A549 (cell line): ENCODE data around the gene MAGI2. TPM values are rescaled to one million over a fixed set of nuclear protein-coding genes. Genes with fewer than 3 reads are reported as not detected.

Experiments used
- ATAC-seq, 2 experiments: fragments of 200-7000 bp in 1 of 2; fragments of >200 bp in 1 of 2; cut with Nextera tagmentation in 1 of 2; cut with Tn5 transposase in 1 of 2; 3 replicates each; pipeline versions ENCODE4 v1.8.0 to v1.9.1; 2018 to 2020; ENCODE audit warnings: mild to moderate bottlenecking in 1 of 2, moderate library complexity in 1 of 2
- CTCF ChIA-PET: fragments of 300-600 bp; sonication (Branson Sonifier 250); formaldehyde crosslinking; extraction: SDS; loops from one replicate; lab custom pipeline; 2021; ENCODE audit warnings: antibody characterized with exemption, inconsistent platforms; lab: Yijun Ruan, JAX
- POLR2A ChIA-PET: fragments of 350-600 bp; formaldehyde crosslinking; extraction: SDS; loops from one replicate; lab custom pipeline; 2021; ENCODE audit warnings: antibody characterized with exemption, inconsistent platforms; lab: Yijun Ruan, JAX
- DNase-seq, 2 experiments: peaks; one replicate each; pipeline versions ENCODE4 v3.0.0 to v3.0.0-alpha.2; 2011 to 2016; ENCODE audit warnings: low read depth in 1 of 2, low spot score in 1 of 2
- FAIRE-seq: peaks from 2 replicates; lab custom pipeline; 2011; peaks lifted over from hg19 to GRCh38; lab: Jason Lieb, UNC
- H3K27ac ChIP-seq, 2 experiments: fragments of >200 bp; sonication (Bioruptor Twin); formaldehyde crosslinking; 3 replicates each; pipeline ENCODE4 v1.5.1; 2016 to 2017
- H3K4me1 ChIP-seq: fragments of >200 bp; sonication (Bioruptor Twin); formaldehyde crosslinking; 3 replicates; pipeline ENCODE4 v1.6.1; 2016
- H3K4me2 ChIP-seq: fragments of >200 bp; sonication (Bioruptor Twin); formaldehyde crosslinking; 3 replicates; pipeline ENCODE4 v1.6.1; 2016
- H3K4me3 ChIP-seq: fragments of >200 bp; sonication (Bioruptor Twin); formaldehyde crosslinking; 3 replicates; pipeline ENCODE4 v1.5.1; 2016
- H3K9me3 ChIP-seq: fragments of >200 bp; sonication (Bioruptor Twin); formaldehyde crosslinking; 3 replicates; pipeline ENCODE4 v1.6.1; 2016
- CBX8 ChIP-seq: fragments of 200-600 bp; sonication (generic); IDR thresholded peaks from 2 replicates; pipeline ENCODE4 v1.6.1; 2016
- CHD4 ChIP-seq: fragments of 200-600 bp; sonication (generic); IDR thresholded peaks from 2 replicates; pipeline ENCODE4 v1.6.1; 2016; ENCODE audit warnings: antibody characterized with exemption, mild to moderate bottlenecking, borderline replicate concordance
- ELK1 ChIP-seq: fragments of 150-350 bp; IDR thresholded peaks from 2 replicates; pipeline ENCODE4 v1.6.1; 2014; ENCODE audit warnings: low read depth, mild to moderate bottlenecking, low read length
- FOSL2 ChIP-seq, 2 experiments: fragments of 450-650 bp in 1 of 2; fragments of >200 bp in 1 of 2; sonication (Bioruptor Twin) in 1 of 2; formaldehyde crosslinking; IDR thresholded peaks; 2 replicates each; pipeline versions ENCODE4 v1.5.0 to v1.6.1; 2016 to 2020; ENCODE audit warnings: mild to moderate bottlenecking in 1 of 2, moderate library complexity in 1 of 2
- HES2 ChIP-seq: fragments of >200 bp; sonication (Bioruptor Twin); formaldehyde crosslinking; IDR thresholded peaks from 2 replicates; pipeline ENCODE4 v1.6.1; 2016
- JUNB ChIP-seq: fragments of >200 bp; sonication (Bioruptor Twin); formaldehyde crosslinking; IDR thresholded peaks from 2 replicates; pipeline ENCODE4 v1.6.1; 2016
- KDM1A ChIP-seq: fragments of 200-600 bp; sonication (generic); IDR thresholded peaks from 2 replicates; pipeline ENCODE4 v1.6.1; 2016; ENCODE audit warnings: low read depth, mild to moderate bottlenecking
- MAFK ChIP-seq: fragments of 450-650 bp; IDR thresholded peaks from 2 replicates; pipeline ENCODE4 v1.6.1; 2014; ENCODE audit not compliant: partially characterized antibody
- MYC ChIP-seq: IDR thresholded peaks from 2 replicates; pipeline ENCODE4 v1.6.1; 2012; ENCODE audit warnings: mild to moderate bottlenecking, inconsistent platforms, low read length, improper control_type of control experiment, borderline replicate concordance
- NPAS2 ChIP-seq: fragments of 250-450 bp; sonication (Bioruptor Pico); IDR thresholded peaks from 2 replicates; pipeline ENCODE4 v1.8.0; 2022; ENCODE audit warnings: mild to moderate bottlenecking, moderate library complexity, borderline replicate concordance
- NR3C1 ChIP-seq: fragments of >200 bp; sonication (Bioruptor Twin); formaldehyde crosslinking; IDR thresholded peaks from 3 replicates; pipeline ENCODE4 v1.6.1; 2017
- PHF8 ChIP-seq: fragments of 200-600 bp; sonication (generic); IDR thresholded peaks from 2 replicates; pipeline ENCODE4 v1.6.1; 2016; ENCODE audit warnings: low read depth, mild to moderate bottlenecking, antibody characterized with exemption, moderate library complexity, borderline replicate concordance
- RARB ChIP-seq: fragments of 250-450 bp; sonication (Bioruptor Pico); IDR thresholded peaks from 2 replicates; pipeline ENCODE4 v1.8.0; 2021; ENCODE audit warnings: mild to moderate bottlenecking, moderate library complexity
- TFCP2L1 ChIP-seq: fragments of 250-450 bp; sonication (Bioruptor Pico); IDR thresholded peaks from 2 replicates; pipeline ENCODE4 v1.5.0; 2021; ENCODE audit warnings: mild to moderate bottlenecking
- TP53 ChIP-seq: fragments of 250-450 bp; sonication (Bioruptor Pico); IDR thresholded peaks from 2 replicates; pipeline ENCODE4 v1.5.0; 2021; ENCODE audit warnings: mild to moderate bottlenecking, moderate library complexity
- ZFP36 ChIP-seq: fragments of 450-650 bp; IDR thresholded peaks from 2 replicates; pipeline ENCODE4 v1.6.1; 2014; ENCODE audit warnings: borderline replicate concordance; ENCODE audit not compliant: partially characterized antibody
- ZSCAN20 ChIP-seq: fragments of 250-450 bp; sonication (Bioruptor Pico); IDR thresholded peaks from 2 replicates; pipeline ENCODE4 v1.8.0; 2022; ENCODE audit warnings: mild to moderate bottlenecking, moderate library complexity
- WGBS: methylation state at CpG from one replicate; pipeline ENCODE4 v1.1.6; 2017; ENCODE audit errors: missing lambda C conversion rate; 5-methylcytosine and 5-hydroxymethylcytosine counted together
- polyA plus RNA-seq, 4 experiments: library from polyadenylated mRNA; depleted of rRNA in 3 of 4; stranded (reverse); fragments of >200 nt; fragmentation: RNase III in 1 of 4; extraction: RNeasy Plus Mini Kit Qiagen cat#74134 plus additional on column Dnase treatment in 1 of 4; gene quantifications; 2 replicates in 3 of 4; 3 replicates in 1 of 4; pipeline ENCODE4 v1.2.3, GENCODE V29; 2011 to 2017

MAGI2 gene
- polyA plus RNA-seq, 2 of the 4 experiments (the other 2 are of a cell fraction), result 0.48 to 0.81 TPM

- ChIA-PET POLR2A (no interaction called here), CTCF (no interaction called here)
- no peak for ATAC-seq
- Histone ChIP-seq H3K27ac (no peak overlapping the region), H3K4me2 (no peak overlapping the region), H3K4me3 (no peak overlapping the region), H3K9me3 (no peaks in the 10 kb centered on the region), H3K4me1 (no peaks in the 10 kb centered on the region)
- DNase-seq, result no peak
- TF ChIP-seq MAFK, result no peak
- TF ChIP-seq NPAS2 (CRISPR knock-in tag), result no peak
- no peak for TF ChIP-seq CHD4
- TF ChIP-seq CBX8, result no peak
- TF ChIP-seq FOSL2 (IDR thresholded peaks at IDR 0.05), result no peak
- TF ChIP-seq FOSL2 (CRISPR knock-in tag; IDR thresholded peaks at IDR 0.05), result no peak
- TF ChIP-seq ELK1, result no peak
- no peak for TF ChIP-seq ZSCAN20
- no peak for TF ChIP-seq TP53 (CRISPR knock-in tag)
- TF ChIP-seq NR3C1, result no peak
- TF ChIP-seq JUNB, result no peak
- no peak for TF ChIP-seq KDM1A
- no peak for TF ChIP-seq TFCP2L1 (CRISPR knock-in tag)
- no peak for TF ChIP-seq MYC
- 0% methylated on average over 2 of the region's 2 CpGs for WGBS
- no peak for FAIRE-seq
These were observed 1142.3 kb downstream of the MAGI2 start for GRCh38 chr7:78311181-78311580.

GRCh38 chr7:78307892-78308291 is 1145.6 kb downstream of the MAGI2 start:
- no peak overlapping the region for H3K4me3 ChIP-seq
- ChIA-PET CTCF (no interaction called here), POLR2A (no interaction called here)
- H3K4me1 ChIP-seq, result no peaks in the 10 kb centered on the region
- DNase-seq, result no peak
- no peak overlapping the region for H3K27ac ChIP-seq
- H3K4me2 ChIP-seq, result no peak overlapping the region
- no peaks in the 10 kb centered on the region for H3K9me3 ChIP-seq
- peak; percentile 41 for TF ChIP-seq MAFK
- TF ChIP-seq ELK1, result no peak
- no peak for TF ChIP-seq PHF8
- TF ChIP-seq, all 56 proteins: peak for 1
- no peak for FAIRE-seq
- ATAC-seq, result no peak

- H3K27ac ChIP-seq, result no peak overlapping the region
- no peak overlapping the region for H3K4me3 ChIP-seq
- ChIA-PET CTCF (no interaction called here), POLR2A (no interaction called here)
- no peak for ATAC-seq
- H3K4me1 ChIP-seq, result no peaks in the 10 kb centered on the region
- 54% methylated on average over 1 of the region's 1 CpG for WGBS
- no peak for TF ChIP-seq HES2
- TF ChIP-seq MAFK, result peak; percentile 94
- TF ChIP-seq, all 56 proteins: peak for 1
- no peaks in the 10 kb centered on the region for H3K9me3 ChIP-seq
- no peak for FAIRE-seq
- no peak for DNase-seq
- no peak overlapping the region for H3K4me2 ChIP-seq
These were observed 1146.8 kb downstream of the MAGI2 start for GRCh38 chr7:78306634-78307033.

- H3K4me1 ChIP-seq, result no peaks in the 10 kb centered on the region
- WGBS, result 15% methylated on average over 3 of the region's 3 CpGs
- ATAC-seq (no peak), DNase-seq (no peak), FAIRE-seq (no peak)
- no peaks in the 10 kb centered on the region for H3K9me3 ChIP-seq
- no peak overlapping the region for H3K27ac ChIP-seq
- no peak overlapping the region for H3K4me3 ChIP-seq
- ChIA-PET CTCF (no interaction called here), POLR2A (no interaction called here)
- no peak overlapping the region for H3K4me2 ChIP-seq
- TF ChIP-seq RARB (CRISPR knock-in tag), result no peak
- no peak for TF ChIP-seq MAFK
- no peak for TF ChIP-seq ZFP36
These were observed 1152.1 kb downstream of the MAGI2 start for GRCh38 chr7:78301407-78301806.
